Neural cell (in vitro differentiated cells): ENCODE measurements around the gene EEPD1. TPM values are rescaled to one million over a fixed set of nuclear protein-coding genes. Genes with fewer than 3 reads are reported as not detected.

Experiments used
- H2AFZ ChIP-seq: fragments of 200-600, 300-800 bp; sonication (generic), shearing (Covaris generic); 2 replicates; pipeline ENCODE4 v1.6.0; 2014; ENCODE audit warnings: low read depth, mild to moderate bottlenecking, antibody characterized with exemption, low read length, moderate library complexity
- H3F3A ChIP-seq: fragments of 200-600 bp; shearing (Covaris generic); 2 replicates; pipeline ENCODE4 v1.6.1; 2016; ENCODE audit warnings: mild to moderate bottlenecking, moderate library complexity, mixed read lengths, antibody characterized with exemption, low read length; ENCODE audit not compliant: insufficient read depth, poor library complexity, severe bottlenecking
- H3K27ac ChIP-seq: fragments of 200-600, 300-800 bp; sonication (generic), shearing (Covaris generic); 2 replicates; pipeline ENCODE4 v1.5.1; 2014; ENCODE audit warnings: mild to moderate bottlenecking, low read length, moderate library complexity
- H3K27me3 ChIP-seq: fragments of 300-800, 200-600 bp; sonication (generic), shearing (Covaris generic); 2 replicates; pipeline ENCODE4 v1.6.0; 2014; ENCODE audit warnings: mild to moderate bottlenecking, low read depth, low read length, moderate library complexity; ENCODE audit not compliant: insufficient read depth
- H3K36me3 ChIP-seq: fragments of 300-800, 200-600 bp; sonication (generic), shearing (Covaris generic); 2 replicates; pipeline ENCODE4 v1.5.1; 2014; ENCODE audit warnings: mild to moderate bottlenecking, antibody characterized with exemption, low read length, moderate library complexity; ENCODE audit not compliant: insufficient read depth
- H3K4me2 ChIP-seq: fragments of 300-800, 200-600 bp; sonication (generic), shearing (Covaris generic); 2 replicates; pipeline ENCODE4 v1.6.0; 2014; ENCODE audit warnings: mild to moderate bottlenecking, low read length
- H3K4me3 ChIP-seq: fragments of 300-800, 200-600 bp; sonication (generic), shearing (Covaris generic); 2 replicates; pipeline ENCODE4 v1.5.1; 2014; ENCODE audit warnings: mild to moderate bottlenecking, low read length, moderate library complexity
- H3K79me2 ChIP-seq: fragments of 200-600 bp; shearing (Covaris generic); replicated peaks from 2 replicates; pipeline ENCODE4 v1.6.0; 2014; ENCODE audit warnings: mild to moderate bottlenecking, low read length, moderate library complexity; ENCODE audit not compliant: insufficient read depth
- H3K9ac ChIP-seq: fragments of 300-800, 200-600 bp; sonication (generic), shearing (Covaris generic); 2 replicates; pipeline ENCODE4 v1.6.1; 2016; ENCODE audit warnings: mild to moderate bottlenecking, low read length, mixed read lengths
- H3K9me2 ChIP-seq: fragments of 200-600 bp; shearing (Covaris generic); 2 replicates; pipeline ENCODE4 v1.6.1; 2016; ENCODE audit warnings: mild to moderate bottlenecking, low read length, mixed read lengths; ENCODE audit not compliant: insufficient read depth
- H3K9me3 ChIP-seq: fragments of 200-600, 300-800 bp; sonication (generic), shearing (Covaris generic); 2 replicates; pipeline ENCODE4 v1.6.1; 2016; ENCODE audit warnings: mild to moderate bottlenecking, mixed run types, low read length, moderate library complexity, mixed read lengths
- H4K20me1 ChIP-seq: fragments of 200-600 bp; shearing (Covaris generic); 2 replicates; pipeline ENCODE4 v1.6.1; 2016; ENCODE audit warnings: mild to moderate bottlenecking, mixed run types; ENCODE audit not compliant: insufficient read depth
- CTCF ChIP-seq: fragments of 450-650 bp; IDR thresholded peaks from 2 replicates; pipeline ENCODE4 v1.5.1; 2014; ENCODE audit warnings: antibody characterized with exemption, mild to moderate bottlenecking, moderate library complexity; ENCODE audit not compliant: poor library complexity, severe bottlenecking
- EP300 ChIP-seq: fragments of 450-650 bp; conservative IDR thresholded peaks from 2 replicates; pipeline ENCODE4 v1.6.1; 2014; ENCODE audit warnings: antibody characterized with exemption, mild to moderate bottlenecking, moderate library complexity; ENCODE audit not compliant: poor library complexity, severe bottlenecking
- EZH2 ChIP-seq: fragments of 200-600, 300-800 bp; shearing (Covaris generic), sonication (generic); IDR thresholded peaks from 2 replicates; pipeline ENCODE4 v1.6.1; 2014; ENCODE audit warnings: antibody characterized with exemption, low read length, borderline replicate concordance, mild to moderate bottlenecking; ENCODE audit not compliant: insufficient read depth, poor library complexity, severe bottlenecking
- MXI1 ChIP-seq: fragments of 450-650 bp; conservative IDR thresholded peaks from 2 replicates; pipeline ENCODE4 v1.6.1; 2014; ENCODE audit warnings: antibody characterized with exemption, mild to moderate bottlenecking; ENCODE audit not compliant: poor library complexity, severe bottlenecking
- POLR2AphosphoS5 ChIP-seq: IDR thresholded peaks from 2 replicates; pipeline ENCODE4 v1.6.1; 2012
- RAD21 ChIP-seq: fragments of 450-650 bp; conservative IDR thresholded peaks from 2 replicates; pipeline ENCODE4 v1.6.1; 2014; ENCODE audit warnings: antibody characterized with exemption, mild to moderate bottlenecking, moderate library complexity
- SMC3 ChIP-seq: fragments of 450-650 bp; conservative IDR thresholded peaks from 2 replicates; pipeline ENCODE4 v1.6.1; 2014; ENCODE audit warnings: antibody characterized with exemption, mild to moderate bottlenecking, moderate library complexity; ENCODE audit not compliant: poor library complexity
- TAF1 ChIP-seq: IDR thresholded peaks from 2 replicates; pipeline ENCODE4 v1.6.1; 2012; ENCODE audit warnings: low read depth
- polyA plus RNA-seq: library from polyadenylated mRNA; depleted of rRNA; stranded (reverse); fragments of >200 nt; gene quantifications from 2 replicates; pipeline ENCODE4 v1.2.3, GENCODE V29; 2014
- TF ChIP-seq, protein P1 (sequence below): IDR thresholded peaks from 2 replicates; pipeline ENCODE4 v1.6.1; 2012; ENCODE audit warnings: borderline replicate concordance

Gene EEPD1
- polyA plus RNA-seq, 1 donor from 2014 or later = 4.2 TPM

GRCh38 chr7:36202398-36202797 is 49.3 kb downstream of the EEPD1 start:
- Histone ChIP-seq H3K27ac (no peak overlapping the region), H3K79me2 (no peaks in the 10 kb centered on the region), H3K4me3 (no peak overlapping the region), H3F3A (peaks cover 3% of the 10 kb centered on the region), H3K27me3 (no peaks in the 10 kb centered on the region), H3K9ac (no peak overlapping the region), H3K4me2 (no peak overlapping the region), H3K9me2 (no peaks in the 10 kb centered on the region), H3K9me3 (no peaks in the 10 kb centered on the region), H4K20me1 (no peaks in the 10 kb centered on the region), H2AFZ (no peak overlapping the region), H3K36me3 (no peaks in the 10 kb centered on the region)
- TF ChIP-seq EZH2 (no peak), TAF1 (no peak), POLR2AphosphoS5 (no peak), EP300 (no peak), SMC3 (no peak), CTCF (no peak), MXI1 (no peak), RAD21 (no peak)
- TF ChIP-seq, protein P1, sequence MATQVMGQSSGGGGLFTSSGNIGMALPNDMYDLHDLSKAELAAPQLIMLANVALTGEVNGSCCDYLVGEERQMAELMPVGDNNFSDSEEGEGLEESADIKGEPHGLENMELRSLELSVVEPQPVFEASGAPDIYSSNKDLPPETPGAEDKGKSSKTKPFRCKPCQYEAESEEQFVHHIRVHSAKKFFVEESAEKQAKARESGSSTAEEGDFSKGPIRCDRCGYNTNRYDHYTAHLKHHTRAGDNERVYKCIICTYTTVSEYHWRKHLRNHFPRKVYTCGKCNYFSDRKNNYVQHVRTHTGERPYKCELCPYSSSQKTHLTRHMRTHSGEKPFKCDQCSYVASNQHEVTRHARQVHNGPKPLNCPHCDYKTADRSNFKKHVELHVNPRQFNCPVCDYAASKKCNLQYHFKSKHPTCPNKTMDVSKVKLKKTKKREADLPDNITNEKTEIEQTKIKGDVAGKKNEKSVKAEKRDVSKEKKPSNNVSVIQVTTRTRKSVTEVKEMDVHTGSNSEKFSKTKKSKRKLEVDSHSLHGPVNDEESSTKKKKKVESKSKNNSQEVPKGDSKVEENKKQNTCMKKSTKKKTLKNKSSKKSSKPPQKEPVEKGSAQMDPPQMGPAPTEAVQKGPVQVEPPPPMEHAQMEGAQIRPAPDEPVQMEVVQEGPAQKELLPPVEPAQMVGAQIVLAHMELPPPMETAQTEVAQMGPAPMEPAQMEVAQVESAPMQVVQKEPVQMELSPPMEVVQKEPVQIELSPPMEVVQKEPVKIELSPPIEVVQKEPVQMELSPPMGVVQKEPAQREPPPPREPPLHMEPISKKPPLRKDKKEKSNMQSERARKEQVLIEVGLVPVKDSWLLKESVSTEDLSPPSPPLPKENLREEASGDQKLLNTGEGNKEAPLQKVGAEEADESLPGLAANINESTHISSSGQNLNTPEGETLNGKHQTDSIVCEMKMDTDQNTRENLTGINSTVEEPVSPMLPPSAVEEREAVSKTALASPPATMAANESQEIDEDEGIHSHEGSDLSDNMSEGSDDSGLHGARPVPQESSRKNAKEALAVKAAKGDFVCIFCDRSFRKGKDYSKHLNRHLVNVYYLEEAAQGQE = no peak

DNA sequence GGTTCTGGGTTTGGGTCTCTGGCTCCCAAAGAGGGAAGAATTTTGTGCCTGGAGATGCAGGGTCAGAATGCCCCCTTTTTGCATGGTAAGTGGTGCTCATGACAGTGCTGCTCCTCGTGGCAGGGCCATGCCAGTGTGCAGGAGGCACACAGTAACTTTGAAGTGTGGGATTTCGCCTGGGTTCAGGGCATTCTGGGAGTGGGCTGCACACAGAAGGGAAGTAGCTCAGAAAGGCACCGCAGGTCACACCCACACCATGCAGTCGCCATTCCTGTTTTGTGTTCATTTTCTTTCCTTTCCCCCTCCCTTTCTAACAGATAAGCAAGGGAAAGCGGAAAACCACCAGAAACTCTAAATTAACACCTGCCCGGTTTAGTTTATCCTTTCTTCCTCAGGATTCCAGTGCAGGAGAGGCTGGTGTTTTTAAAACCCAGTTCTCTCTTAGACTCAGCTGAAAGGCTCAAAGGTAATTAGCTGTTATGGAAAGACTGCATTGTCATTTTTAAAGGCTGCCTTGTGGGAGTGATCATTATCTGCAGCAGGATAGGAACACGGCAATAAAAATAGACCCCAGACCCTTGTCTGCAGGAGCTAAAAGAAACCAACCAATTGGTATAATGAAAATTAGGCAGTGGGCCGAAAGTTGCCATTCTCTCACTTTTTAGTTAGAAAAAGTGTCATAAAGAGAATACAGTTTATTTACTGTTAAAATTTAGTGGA is 50.2 kb downstream of the EEPD1 start:
- Histone ChIP-seq H3K9me3 (no peaks in the 10 kb centered on the region), H3K79me2 (no peaks in the 10 kb centered on the region), H3K4me3 (peak overlapping the region; percentile 24), H3K27ac (peak overlapping the region; percentile 2), H3K9ac (no peak overlapping the region), H3F3A (peaks cover 3% of the 10 kb centered on the region), H2AFZ (no peak overlapping the region), H3K27me3 (no peaks in the 10 kb centered on the region), H4K20me1 (no peaks in the 10 kb centered on the region), H3K9me2 (no peaks in the 10 kb centered on the region), H3K4me2 (peak overlapping the region; percentile 44), H3K36me3 (no peaks in the 10 kb centered on the region)
- TF ChIP-seq TAF1 = no peak
- TF ChIP-seq MXI1 = no peak
- TF ChIP-seq EP300 = no peak
- TF ChIP-seq, protein P1 = no peak
- no peak for TF ChIP-seq RAD21
- TF ChIP-seq CTCF = no peak
- TF ChIP-seq SMC3 = no peak
- TF ChIP-seq POLR2AphosphoS5 = no peak
- no peak for TF ChIP-seq EZH2
